Erythroblast (primary cell): ENCODE data around the gene HTRA3.

ENCODE experiments used
- GATA1 ChIP-seq: IDR thresholded peaks from 2 replicates; pipeline ENCODE4 v1.6.1; 2011; ENCODE audit warnings: low read depth, mild to moderate bottlenecking, control low read depth, low read length, moderate library complexity
- POLR2A ChIP-seq: IDR thresholded peaks from 2 replicates; pipeline ENCODE4 v1.6.1; 2011; ENCODE audit warnings: mild to moderate bottlenecking, low read length

DNA sequence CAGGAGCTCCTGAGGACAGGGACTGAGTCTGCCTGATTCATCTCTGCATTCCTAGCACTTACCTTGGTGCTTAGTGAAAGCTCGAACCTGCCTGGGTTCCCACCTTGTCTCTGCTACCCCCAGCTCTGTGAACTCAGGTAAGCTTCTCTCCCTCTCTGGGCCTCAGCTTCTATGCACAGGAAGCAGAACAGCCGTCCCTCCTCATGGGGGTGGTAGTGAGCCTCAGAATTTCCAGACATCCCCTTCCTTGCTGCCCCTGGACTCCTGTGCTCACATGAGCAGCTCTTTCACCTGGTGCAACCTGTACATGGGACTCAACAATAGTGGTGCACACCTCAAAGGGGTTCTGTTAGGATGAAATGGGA lies 50.8 kb downstream of the HTRA3 start:
- TF ChIP-seq POLR2A: no peak
- TF ChIP-seq GATA1: no peak
